GM19099 (cell line): ENCODE measurements around the gene CPPED1.

Experiments
- POLR2A ChIP-seq: IDR thresholded peaks from 3 replicates; pipeline ENCODE4 v1.6.1; 2011; ENCODE audit warnings: low read depth; ENCODE audit not compliant: insufficient read length; ENCODE audit errors: extremely low read depth

Gene CPPED1

DNA sequence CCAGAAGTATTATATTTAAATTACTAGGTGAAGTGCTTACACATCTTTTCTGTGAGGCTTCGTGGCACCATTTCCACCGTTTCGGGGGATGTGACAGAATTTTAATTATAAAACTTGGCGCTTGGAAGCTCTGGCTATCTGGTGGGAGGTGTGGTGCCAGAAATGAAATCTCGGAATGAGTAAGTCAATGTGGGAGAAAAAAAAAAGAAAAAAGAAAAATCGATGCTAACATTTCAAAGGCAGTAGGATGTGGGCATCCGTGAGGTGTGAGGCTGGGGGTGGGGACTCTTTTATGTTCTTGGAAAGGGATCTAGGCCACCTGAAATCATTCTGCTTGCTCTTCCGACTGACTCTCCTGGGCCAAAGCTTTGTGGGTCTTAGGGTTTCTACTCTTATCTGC lies 21.9 kb downstream of the CPPED1 start:
- no peak for TF ChIP-seq POLR2A

- TF ChIP-seq POLR2A: no peak
Observed at GRCh38 chr16:12780467-12780866, 23.2 kb downstream of the CPPED1 start.

- TF ChIP-seq POLR2A: no peak
Observed at GRCh38 chr16:12778726-12779125, 25.0 kb downstream of the CPPED1 start.

DNA sequence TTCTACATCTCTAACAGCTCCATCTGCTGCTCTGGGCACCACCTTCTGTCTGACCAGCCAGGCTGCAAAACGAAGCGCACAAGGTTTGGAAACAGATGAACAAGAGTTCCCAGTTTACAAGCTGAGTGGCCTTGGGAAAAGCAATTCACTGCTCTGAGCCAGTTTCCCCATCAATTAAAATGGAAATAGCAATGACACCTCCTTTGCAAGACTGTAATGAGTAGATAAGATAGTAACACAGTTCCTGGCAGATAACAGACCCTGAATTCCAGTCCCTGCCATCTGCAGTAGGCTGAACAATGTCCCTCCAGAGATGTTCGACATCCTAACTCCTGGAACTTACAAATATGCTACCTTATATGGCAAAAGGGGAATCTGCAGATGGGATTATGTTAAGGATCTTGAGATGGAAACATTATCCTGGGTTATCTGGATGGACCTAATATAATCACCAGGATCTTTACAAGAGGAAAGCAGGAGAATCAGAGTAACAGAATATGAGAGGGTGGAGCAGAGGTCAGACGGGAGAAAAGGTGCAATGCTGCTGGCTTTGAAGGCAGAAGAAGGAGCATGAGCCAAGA lies 27.9 kb downstream of the CPPED1 start:
- no peak for TF ChIP-seq POLR2A

DNA sequence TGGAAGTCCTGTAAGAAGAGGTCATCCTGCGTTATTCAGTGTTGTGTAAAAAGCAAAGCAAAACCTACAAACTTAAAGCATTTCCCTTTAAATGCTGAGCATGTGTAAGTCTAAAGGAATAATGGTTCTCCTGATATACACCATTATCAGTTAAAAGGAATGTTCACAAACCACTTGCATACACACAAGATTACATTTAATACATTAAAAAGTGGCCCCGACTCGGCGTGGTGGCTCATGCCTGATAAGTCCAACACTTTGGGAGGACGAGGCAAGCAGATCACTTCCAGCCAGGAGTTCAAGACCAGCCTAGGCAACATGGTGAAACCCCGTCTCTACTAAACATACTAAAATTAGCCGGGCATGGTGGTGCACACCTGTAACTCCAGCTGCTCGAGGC lies 30.5 kb downstream of the CPPED1 start:
- no peak for TF ChIP-seq POLR2A

GRCh38 chr16:12771341-12771798 lies 32.3 kb downstream of the CPPED1 start:
- no peak for TF ChIP-seq POLR2A

DNA sequence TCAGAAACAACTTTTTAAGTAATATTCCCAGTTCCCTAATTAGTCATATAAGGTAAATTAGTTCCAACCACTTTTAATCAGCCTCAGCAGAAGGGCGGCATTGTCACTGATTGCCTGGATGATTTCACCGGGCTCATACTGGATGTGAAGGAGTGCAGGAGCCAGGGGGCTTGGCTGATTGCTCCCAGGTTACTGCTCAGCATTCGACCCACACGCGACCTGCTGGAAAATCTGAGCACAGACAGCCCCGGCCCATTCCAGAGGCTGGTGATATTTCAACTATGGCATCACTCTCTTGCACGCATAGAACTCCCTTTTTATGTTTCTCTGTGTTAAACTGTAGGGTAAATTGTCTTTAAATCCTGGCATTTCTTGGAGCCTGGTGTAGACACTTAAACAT lies 34.2 kb downstream of the CPPED1 start:
- no peak for TF ChIP-seq POLR2A

GRCh38 chr16:12767897-12768296 lies 35.8 kb downstream of the CPPED1 start:
- TF ChIP-seq POLR2A: no peak

DNA sequence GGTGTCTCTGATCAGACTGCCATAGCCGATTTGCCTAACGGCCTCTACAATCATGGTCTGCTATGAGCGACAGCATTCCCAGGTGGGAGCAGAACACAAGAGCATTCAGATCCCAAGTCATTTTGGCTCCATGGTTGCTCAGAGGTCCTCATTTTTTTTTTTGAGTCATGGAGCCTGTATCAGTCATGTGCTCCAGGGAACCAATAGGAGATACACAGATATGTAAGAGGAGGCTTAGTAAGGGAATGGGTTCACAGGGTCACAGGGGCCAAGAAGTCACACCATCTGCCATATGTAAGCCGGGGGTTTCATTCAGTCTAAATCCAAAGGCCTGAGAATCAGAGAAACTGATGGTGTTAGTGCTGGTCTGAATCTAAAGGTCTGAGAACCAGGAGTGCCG lies 36.8 kb downstream of the CPPED1 start:
- no peak for TF ChIP-seq POLR2A

DNA sequence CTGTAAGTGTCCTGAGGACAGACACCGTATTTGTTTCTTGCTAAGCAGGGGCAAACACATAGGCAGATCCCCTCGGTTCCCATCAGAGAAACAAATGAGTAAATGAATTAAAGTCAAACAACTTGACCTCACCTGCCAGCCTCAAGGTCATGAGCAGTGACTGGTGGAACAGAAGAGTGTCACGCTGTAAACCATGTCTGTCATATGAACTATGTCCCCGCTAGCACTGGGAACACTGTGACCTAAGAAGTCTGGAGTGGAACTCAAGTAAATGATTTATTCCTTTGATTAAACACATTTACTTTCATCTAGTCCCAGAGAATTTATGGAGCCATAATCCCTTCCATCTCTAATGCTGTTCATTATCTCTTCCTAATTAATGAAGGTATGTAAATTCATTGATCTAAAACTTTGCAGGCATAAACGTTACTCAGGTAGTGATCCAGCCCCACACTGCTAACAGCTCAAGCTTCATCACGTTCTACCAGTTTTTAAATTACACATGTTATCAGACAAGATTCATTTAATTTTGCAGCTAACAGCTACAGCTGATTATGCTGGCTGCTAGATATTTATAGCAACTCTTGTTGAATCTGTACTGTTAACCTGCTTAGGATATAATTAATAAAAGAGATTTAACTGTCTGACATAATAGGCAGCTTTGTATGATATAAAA lies 38.7 kb downstream of the CPPED1 start:
- no peak for TF ChIP-seq POLR2A

GRCh38 chr16:12763517-12763916 lies 40.2 kb downstream of the CPPED1 start:
- no peak for TF ChIP-seq POLR2A

GRCh38 chr16:12760819-12761611 lies 42.7 kb downstream of the CPPED1 start:
- TF ChIP-seq POLR2A: no peak

DNA sequence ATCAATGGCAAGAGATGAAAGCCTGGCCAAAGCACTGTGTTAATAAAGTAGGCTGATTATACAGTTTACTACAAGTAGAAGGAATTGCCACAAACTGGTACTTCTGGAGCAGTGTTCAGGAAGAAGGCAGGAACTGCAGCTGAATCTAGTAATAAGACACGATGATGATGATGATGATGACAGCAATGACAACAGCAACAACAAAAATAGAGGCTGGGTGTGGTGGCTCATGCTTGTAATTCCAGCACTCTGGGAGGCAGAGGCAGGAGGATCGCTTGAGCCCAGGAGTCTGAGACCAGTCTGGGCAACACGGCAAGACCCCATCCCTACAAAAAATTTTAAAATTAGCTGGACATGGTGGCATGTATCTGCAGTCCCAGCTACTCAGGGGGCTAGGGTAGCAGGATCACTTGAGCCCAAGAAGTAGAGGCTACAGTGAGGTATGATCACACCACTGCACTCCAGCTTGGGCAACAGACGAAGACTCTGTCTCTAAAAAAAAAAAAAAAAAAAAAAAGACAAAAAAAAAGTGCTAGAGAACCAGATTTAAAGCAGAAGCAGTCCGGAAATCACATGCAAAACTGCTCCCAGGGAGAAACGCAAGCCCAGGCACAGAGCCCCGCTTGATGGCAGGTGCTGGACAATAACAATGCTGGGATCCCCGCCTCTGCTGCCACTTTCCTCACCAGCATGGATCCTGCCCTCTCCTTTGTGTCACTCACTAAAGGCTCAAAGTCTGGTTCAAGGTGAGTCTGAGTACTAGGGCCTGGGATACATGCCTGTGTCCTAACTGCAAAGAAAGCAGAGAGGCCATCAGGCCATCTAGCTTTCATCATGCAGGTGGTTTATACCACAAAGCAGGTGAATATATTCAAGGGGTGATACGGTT lies 44.8 kb downstream of the CPPED1 start:
- no peak for TF ChIP-seq POLR2A

GRCh38 chr16:12758031-12758669 lies 45.5 kb downstream of the CPPED1 start:
- TF ChIP-seq POLR2A: no peak
